HG03457 (cell line): ENCODE results near the gene HOXD9.

ENCODE experiments used
- ATAC-seq: cut with Tn5 transposase; IDR thresholded peaks from one replicate; pipeline ENCODE4 v1.9.1; 2021; ENCODE audit warnings: moderate number of reproducible peaks; ENCODE audit not compliant: unreplicated experiment

The HOXD9 gene

GRCh38 chr2:176098366-176099158 is 24.0 kb upstream of the HOXD9 start:
- no peak for ATAC-seq

- no peak for ATAC-seq
Observed at GRCh38 chr2:176099159-176099727, 23.3 kb upstream of the HOXD9 start.

DNA sequence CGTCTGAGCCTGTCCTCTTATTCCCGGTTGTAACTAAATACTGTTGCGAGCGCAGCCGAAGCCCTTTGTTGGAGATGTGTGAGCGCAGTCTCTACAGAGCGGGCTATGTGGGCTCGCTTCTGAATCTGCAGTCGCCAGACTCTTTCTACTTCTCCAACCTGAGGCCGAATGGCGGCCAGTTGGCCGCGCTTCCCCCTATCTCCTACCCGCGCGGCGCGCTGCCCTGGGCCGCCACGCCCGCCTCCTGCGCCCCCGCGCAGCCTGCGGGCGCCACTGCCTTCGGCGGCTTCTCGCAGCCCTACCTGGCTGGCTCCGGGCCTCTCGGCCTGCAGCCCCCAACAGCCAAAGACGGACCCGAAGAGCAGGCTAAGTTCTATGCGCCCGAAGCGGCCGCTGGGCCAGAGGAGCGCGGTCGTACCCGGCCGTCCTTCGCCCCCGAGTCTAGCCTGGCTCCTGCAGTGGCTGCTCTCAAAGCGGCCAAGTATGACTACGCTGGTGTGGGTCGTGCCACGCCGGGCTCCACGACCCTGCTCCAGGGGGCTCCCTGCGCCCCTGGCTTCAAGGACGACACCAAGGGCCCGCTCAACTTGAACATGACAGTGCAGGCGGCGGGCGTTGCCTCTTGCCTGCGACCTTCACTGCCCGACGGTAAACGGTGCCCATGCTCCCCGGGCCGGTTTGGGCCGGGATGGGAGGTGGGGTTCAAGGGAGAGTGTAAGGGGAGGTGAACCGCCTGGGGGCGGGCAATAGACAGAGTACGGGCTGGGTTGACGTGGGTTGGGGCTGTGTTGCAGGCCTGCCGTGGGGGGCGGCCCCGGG is 22.6 kb upstream of the HOXD9 start, which contains the start of gene HOXD12:
Gene HOXD12, plus strand, starts transcription at position 68 of the 819 bp plus-strand sequence. Its CDS starts 7 bp downstream, at position 75.
- no peak for ATAC-seq

- no peak for ATAC-seq
Observed at GRCh38 chr2:176100547-176101140, 21.9 kb upstream of the HOXD9 start.

GRCh38 chr2:176101216-176101830 is 21.2 kb upstream of the HOXD9 start:
- no peak for ATAC-seq

DNA sequence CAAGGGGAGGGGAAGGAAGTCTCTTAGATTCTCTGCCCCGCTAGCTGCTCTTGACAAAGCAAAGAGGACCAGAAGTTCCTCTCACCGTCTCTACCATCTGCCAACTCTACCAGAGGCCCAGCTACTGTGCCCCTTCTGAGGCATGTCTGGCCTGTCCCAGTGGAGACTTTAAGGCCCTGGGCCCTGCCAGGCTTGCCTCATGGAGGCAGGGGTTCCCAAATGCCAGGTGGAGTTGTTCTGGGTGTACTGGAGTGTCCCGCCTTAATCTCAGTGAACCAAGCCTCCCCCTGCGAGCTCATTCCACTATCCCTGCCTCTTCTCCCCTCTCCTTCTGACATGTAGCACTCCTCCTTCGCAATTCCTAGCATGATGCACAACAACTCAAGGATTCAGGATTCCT is 20.7 kb upstream of the HOXD9 start:
- no peak for ATAC-seq

GRCh38 chr2:176102309-176102866 is 20.1 kb upstream of the HOXD9 start:
- ATAC-seq, result no peak

DNA sequence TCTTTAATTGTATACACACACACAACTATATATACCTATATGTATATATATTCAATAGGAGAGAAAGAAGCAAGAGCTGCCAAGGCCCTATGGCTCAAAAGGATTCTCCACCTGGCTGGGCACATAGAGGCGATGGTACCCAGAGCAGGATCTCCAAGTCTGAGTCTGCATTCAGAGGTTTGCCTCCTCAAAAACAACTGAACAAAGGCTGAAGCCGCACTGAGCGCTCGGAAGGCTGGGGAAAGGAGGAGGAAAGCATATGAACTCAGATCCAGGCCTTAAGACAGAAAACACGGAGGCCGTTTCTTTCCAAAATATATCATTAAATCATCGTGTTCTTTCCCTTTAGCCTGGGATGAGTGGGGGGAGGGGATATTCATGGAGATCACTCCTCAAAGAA is 19.3 kb upstream of the HOXD9 start:
- ATAC-seq, result no peak

DNA sequence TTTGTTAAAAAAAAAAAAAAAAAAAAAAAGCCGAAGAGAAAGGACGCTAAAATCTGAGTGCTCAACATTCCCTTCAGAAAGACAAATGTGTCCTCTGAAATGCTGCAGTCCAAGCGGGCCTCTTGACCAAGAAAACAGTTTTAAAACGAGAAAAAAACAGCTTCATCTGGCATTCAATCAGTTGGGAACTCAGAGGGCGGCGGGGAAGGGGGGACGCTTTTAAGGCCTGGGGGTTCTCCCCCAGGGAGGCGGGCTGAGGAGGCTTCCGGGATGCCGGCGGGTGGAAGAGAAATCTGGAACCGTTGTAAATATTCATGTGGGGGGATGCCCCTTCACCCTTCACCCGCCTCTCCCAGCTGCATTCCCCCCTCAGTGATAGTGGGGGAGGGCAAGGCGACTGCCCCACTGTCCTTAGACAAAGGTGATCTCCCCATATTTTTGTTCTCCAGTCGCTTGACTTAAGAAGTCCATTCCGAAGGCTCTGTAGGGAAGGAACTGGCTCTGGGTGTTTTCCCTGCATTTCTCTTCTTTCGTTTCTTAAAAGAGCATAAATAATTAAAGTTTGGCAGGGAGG is 18.7 kb upstream of the HOXD9 start:
- ATAC-seq, result no peak

DNA sequence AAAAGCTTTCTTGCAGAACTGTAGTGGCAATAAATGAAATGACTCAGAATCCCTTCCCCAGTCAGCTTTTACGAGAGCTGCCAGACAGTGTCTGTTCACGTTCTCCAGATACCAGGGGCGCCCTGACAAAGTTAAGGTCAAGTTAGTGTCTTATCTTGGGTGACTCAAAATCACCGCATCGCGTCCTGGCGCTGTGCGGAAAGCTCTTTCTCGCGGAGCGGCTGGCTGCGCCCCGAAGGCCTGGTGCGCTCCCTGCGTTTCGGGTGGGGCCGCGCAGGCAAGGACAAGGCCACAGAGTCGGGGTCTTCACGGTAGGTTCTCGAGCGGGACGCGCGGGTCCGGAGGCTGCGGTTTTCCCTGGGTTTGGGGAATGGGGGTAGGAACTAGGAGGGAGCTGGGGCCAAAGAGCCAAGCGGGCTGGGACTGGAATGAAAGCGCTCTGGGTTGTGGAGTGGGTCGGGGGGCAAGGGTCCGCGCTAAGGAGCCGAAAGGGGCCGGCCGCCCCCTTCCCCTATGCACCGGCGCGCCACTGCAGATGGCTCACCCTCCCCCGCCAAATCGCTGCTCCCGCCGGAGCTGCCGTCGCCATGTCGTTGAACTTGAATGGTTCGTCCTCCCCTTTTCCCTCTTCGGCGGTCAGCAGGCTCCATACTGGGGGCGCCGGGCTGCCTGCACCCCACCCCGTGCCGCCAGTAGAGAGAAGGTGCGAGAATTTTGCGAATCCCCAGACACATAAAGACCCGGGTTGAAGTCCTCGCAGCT is 18.0 kb upstream of the HOXD9 start:
- ATAC-seq, result no peak

GRCh38 chr2:176105078-176105729 is 17.3 kb upstream of the HOXD9 start:
- no peak for ATAC-seq

DNA sequence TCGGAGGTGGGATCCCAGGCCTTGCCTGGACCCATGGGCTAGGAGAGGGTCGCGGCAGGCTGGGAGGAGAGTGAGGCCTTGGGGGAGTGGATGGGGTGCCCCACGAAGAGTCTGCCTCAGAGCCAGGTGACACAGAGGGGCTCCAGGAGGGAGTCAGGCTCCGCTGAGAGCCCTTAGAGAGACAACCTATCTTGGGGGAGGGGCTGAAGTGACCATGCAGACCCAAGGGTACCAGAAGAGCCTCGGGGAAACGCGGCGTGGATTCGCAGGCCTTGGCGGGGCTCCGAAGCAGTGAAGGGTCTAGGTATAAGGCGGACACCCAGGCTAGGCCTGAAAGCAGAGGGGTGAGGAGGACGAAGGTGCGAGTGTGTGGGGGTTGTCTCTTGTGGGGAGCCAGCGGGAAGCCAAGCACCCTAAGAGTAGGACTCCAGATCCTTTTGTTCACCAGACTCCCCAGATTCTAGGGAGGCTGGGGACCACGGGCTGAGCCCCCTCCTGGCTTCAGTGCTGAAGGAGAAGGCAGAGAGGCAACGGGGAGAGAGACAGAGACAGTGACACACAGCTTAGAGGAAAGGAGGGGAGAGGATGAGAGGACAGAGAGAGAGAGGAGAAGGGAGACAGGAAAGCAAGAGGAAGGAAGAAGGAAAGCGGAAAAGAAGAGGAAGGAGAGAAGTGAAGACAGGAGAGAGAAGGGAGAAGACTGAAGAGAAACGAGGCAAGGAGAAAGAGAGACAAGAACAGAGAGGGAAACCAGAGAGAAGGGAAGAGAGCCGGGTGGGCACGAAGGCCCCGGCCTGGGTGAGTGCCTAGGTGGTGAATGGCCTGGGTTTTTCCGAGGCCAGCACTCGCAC is 16.6 kb upstream of the HOXD9 start:
- ATAC-seq, result no peak

DNA sequence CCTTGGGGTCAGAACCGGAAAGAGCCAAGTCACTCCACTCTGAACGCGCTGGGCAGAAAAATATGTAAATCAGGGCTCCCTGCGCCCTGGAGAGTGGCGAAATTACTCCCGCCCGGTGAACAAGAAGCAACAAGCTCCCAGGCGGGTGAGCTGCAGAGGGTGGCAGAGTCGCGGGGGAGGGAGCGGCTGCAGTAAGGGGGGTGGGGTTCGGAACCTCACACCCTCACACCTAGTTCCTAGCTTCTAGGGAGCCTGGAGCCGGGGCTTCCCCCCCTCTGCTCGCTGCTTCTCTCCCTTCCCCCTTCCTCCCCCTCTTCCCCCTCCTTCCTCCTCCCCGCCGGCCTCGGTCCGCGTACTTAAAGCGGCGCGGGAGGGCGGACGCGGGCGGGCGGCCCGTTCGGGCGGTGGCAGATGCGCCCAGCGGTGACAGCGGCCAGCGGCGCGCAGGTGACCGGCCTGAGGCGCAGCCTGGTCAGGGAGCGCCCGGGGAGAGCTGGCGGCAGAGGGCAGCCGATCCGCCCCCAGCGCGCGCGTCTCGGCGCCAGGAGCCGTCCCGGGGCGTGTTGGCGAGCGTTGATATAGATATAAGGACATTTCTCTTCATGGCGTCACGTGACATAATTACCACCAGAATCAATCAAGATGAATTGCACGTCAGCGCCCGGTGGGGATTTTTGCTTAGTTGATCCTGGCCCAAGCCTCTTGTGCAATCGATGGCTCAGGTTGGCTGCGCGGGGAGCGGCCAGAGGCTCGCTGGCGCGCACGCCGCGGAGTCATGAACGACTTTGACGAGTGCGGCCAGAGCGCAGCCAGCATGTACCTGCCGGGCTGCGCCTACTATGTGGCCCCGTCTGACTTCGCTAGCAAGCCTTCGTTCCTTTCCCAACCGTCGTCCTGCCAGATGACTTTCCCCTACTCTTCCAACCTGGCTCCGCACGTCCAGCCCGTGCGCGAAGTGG is 15.7 kb upstream of the HOXD9 start, which contains the start of gene HOXD11:
Gene HOXD11, plus strand, starts transcription at position 700 of the 959 bp plus-strand sequence. Its CDS starts 76 bp downstream, at position 776.
- no peak for ATAC-seq

DNA sequence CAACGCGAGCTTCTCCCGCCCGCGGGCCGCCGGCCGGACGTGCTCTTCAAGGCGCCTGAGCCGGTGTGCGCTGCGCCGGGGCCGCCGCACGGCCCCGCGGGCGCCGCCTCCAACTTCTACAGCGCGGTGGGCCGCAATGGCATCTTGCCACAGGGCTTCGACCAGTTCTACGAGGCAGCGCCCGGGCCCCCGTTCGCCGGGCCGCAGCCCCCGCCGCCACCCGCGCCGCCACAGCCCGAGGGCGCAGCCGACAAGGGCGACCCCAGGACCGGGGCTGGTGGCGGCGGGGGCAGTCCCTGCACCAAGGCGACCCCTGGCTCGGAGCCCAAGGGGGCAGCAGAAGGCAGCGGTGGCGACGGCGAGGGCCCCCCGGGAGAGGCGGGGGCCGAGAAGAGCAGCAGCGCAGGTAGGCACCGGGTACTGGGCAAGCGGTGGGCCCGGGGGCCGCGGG is 14.8 kb upstream of the HOXD9 start:
- no peak for ATAC-seq

- ATAC-seq, result no peak
Observed at GRCh38 chr2:176109192-176109901, 13.2 kb upstream of the HOXD9 start.

- ATAC-seq, result no peak
Observed at GRCh38 chr2:176109946-176110345, 12.6 kb upstream of the HOXD9 start.
